NCI-H1436 treated with DMSO at 0.1 percent for 48 hours (cell line): Measurements from ENCODE around the gene MAP3K6.

ENCODE experiments used
- DNase-seq: peaks from one replicate; lab custom pipeline; 2025; lab: John Stamatoyannopoulos, UW

Gene MAP3K6

GRCh38 chr1:27356619-27357280 is 10.0 kb downstream of the MAP3K6 start:
- DNase-seq, result no peak

- DNase-seq, result no peak
Measured at GRCh38 chr1:27356277-27356618, 10.5 kb downstream of the MAP3K6 start.

GRCh38 chr1:27355683-27356082 is 11.1 kb downstream of the MAP3K6 start:
- no peak for DNase-seq

GRCh38 chr1:27353629-27354028 is 13.1 kb downstream of the MAP3K6 start:
- no peak for DNase-seq

GRCh38 chr1:27353166-27353565 is 13.6 kb downstream of the MAP3K6 start:
- DNase-seq, result no peak

GRCh38 chr1:27351541-27352107 is 15.1 kb downstream of the MAP3K6 start:
- DNase-seq, result no peak

GRCh38 chr1:27350663-27351540 is 15.9 kb downstream of the MAP3K6 start:
- no peak for DNase-seq

- no peak for DNase-seq
Measured at GRCh38 chr1:27349784-27350662, 16.7 kb downstream of the MAP3K6 start.

- no peak for DNase-seq
Measured at GRCh38 chr1:27348861-27349783, 17.6 kb downstream of the MAP3K6 start.

- DNase-seq, result no peak
Measured at GRCh38 chr1:27346991-27347624, 19.7 kb downstream of the MAP3K6 start.

- no peak for DNase-seq
Measured at GRCh38 chr1:27346357-27346756, 20.4 kb downstream of the MAP3K6 start.

GRCh38 chr1:27345272-27345671 is 21.5 kb downstream of the MAP3K6 start:
- DNase-seq, result no peak

GRCh38 chr1:27343639-27344025 is 23.1 kb downstream of the MAP3K6 start:
- no peak for DNase-seq

- DNase-seq, result no peak
Measured at GRCh38 chr1:27342778-27343638, 23.8 kb downstream of the MAP3K6 start.

- no peak for DNase-seq
Measured at GRCh38 chr1:27342391-27342777, 24.4 kb downstream of the MAP3K6 start.

GRCh38 chr1:27341525-27342252 is 25.1 kb downstream of the MAP3K6 start, which contains the start of gene SYTL1:
TSS of gene SYTL1 (plus strand) at chr1:27342022. CDS start at chr1:27345335, 3,313 bp downstream.
- no peak for DNase-seq

GRCh38 chr1:27339213-27339612 is 27.5 kb downstream of the MAP3K6 start:
- DNase-seq, result no peak

GRCh38 chr1:27338751-27339150 is 28.0 kb downstream of the MAP3K6 start:
- DNase-seq, result no peak

- no peak for DNase-seq
Measured at GRCh38 chr1:27336756-27337155, 30.0 kb downstream of the MAP3K6 start.
